Sigmoid colon (tissue), 7 donors: Measurements from ENCODE around the gene SMOC2. TPM values are rescaled to one million over a fixed set of nuclear protein-coding genes. Genes with fewer than 3 reads are reported as not detected.

Experiments used
- DNase-seq: peaks from one replicate; pipeline ENCODE4 v3.0.0-alpha.2; 2019
- H3K27ac ChIP-seq, 4 donors: fragments of 200-600 bp; sonication (generic); one replicate each; pipeline ENCODE4 v1.5.1; 2016 to 2019; ENCODE audit warnings: mild to moderate bottlenecking in 1 of 4
- H3K27me3 ChIP-seq, 3 donors: fragments of 200-600 bp; sonication (generic); one replicate each; pipeline ENCODE4 v1.5.1; 2019; ENCODE audit warnings: mild to moderate bottlenecking in 1 of 3
- H3K36me3 ChIP-seq, 4 donors: fragments of 200-600 bp; sonication (generic); one replicate each; pipeline ENCODE4 v1.5.1; 2016 to 2019
- H3K4me1 ChIP-seq, 4 donors: fragments of 200-600 bp; sonication (generic); one replicate each; pipeline ENCODE4 v1.5.1; 2017 to 2019
- H3K4me3 ChIP-seq, 4 donors: fragments of 200-600 bp; sonication (generic); one replicate each; pipeline ENCODE4 v1.5.1; 2017 to 2019; ENCODE audit warnings: mild to moderate bottlenecking in 2 of 4, moderate library complexity in 1 of 4
- H3K9me3 ChIP-seq, 4 donors: fragments of 200-600 bp in 3 of 4; sonication (generic) in 3 of 4; one replicate each; pipeline versions ENCODE4 v1.5.1 to v1.6.1; 2013 to 2019
- EP300 ChIP-seq, 4 donors: sonication (generic); formaldehyde crosslinking; IDR thresholded peaks; one replicate each; pipeline ENCODE4 v1.6.1; 2017; ENCODE audit warnings: antibody characterized with exemption in 4 of 4
- POLR2A ChIP-seq, 2 donors: fragments of 450-650 bp; IDR thresholded peaks; one replicate each; pipeline ENCODE4 v1.6.1; 2016; ENCODE audit warnings: antibody characterized with exemption in 2 of 2, mild to moderate bottlenecking in 2 of 2, moderate library complexity in 2 of 2
- POLR2AphosphoS5 ChIP-seq, 4 donors: sonication (generic); formaldehyde crosslinking; IDR thresholded peaks; one replicate each; pipeline ENCODE4 v1.6.1; 2017; ENCODE audit warnings: antibody characterized with exemption in 4 of 4
- WGBS, 2 donors: extraction: QIAGEN DNeasy Blood & Tissue Kit; methylation state at CpG; one replicate each; pipeline ENCODE4 v1.1.7; 2013; 5-methylcytosine and 5-hydroxymethylcytosine counted together
- intact Hi-C: fragments of 100-400 bp; cut with DNase I; formaldehyde crosslinking; loops from one replicate; pipeline ENCODE4 v1.15.1; 2023
- polyA plus RNA-seq, 3 donors: library from polyadenylated mRNA; stranded (reverse); fragments of 200-250 nt; gene quantifications; one replicate each; pipeline ENCODE4 v1.2.3, GENCODE V29; 2013
- total RNA-seq, 4 donors: library from RNA; depleted of rRNA; stranded (reverse); fragments of >200 nt; gene quantifications; one replicate each; pipeline ENCODE4 v1.1.0, GENCODE V29; 2016
- TF ChIP-seq, protein P1 (sequence below), 4 experiments: fragments of 450-650 bp in 3 of 4; fragments of 200-600 bp in 1 of 4; IDR thresholded peaks; one replicate each; pipeline ENCODE4 v1.5.1; 2016 to 2019; ENCODE audit warnings: antibody characterized with exemption in 4 of 4, mild to moderate bottlenecking in 3 of 4, moderate library complexity in 2 of 4
- donor health status: healthy with polysubstance abuse.
- donor health status: Bipolar disorder and iron deficiency.
- donor health status: healthy.

The SMOC2 gene
- total and polyA plus RNA-seq, 7 donors, result 4.2 to 130 (median 33.5) TPM

DNA sequence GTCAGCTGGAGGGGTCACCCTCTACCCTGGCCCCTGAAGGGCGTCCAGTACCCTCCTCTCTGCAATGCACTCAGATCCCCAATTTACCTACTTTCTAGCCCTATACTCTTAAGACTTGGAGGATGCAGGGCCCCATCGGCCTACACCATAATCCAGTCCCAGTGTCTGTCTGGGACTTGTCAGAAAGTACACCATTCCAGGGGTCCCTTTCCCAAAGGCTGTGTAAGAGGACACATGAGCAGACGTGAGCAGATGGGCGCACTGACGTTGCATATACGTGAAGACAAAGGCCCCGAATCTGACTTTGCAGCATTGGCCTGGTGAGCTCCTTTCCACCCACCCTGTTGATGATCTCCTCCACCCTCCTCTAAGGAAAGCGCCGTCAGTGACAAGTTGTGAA lies 20.9 kb upstream of the SMOC2 start:
- peaks cover 0 to 6% (median 0%) of the 10 kb centered on the region in 4 donors for H3K4me1 ChIP-seq
- H3K27me3 ChIP-seq, result no peaks in the 10 kb centered on the region
- H3K4me3 ChIP-seq, result no peak overlapping the region
- no peaks in the 10 kb centered on the region for H3K36me3 ChIP-seq
- no peaks in the 10 kb centered on the region for H3K9me3 ChIP-seq
- no peak overlapping the region for H3K27ac ChIP-seq
- 92 to 96% methylated on average over 9 of the region's 9 CpGs for WGBS, 2 donors
- intact Hi-C loops, result no loop called here
- DNase-seq, result no peak
- TF ChIP-seq POLR2A (IDR thresholded peaks at IDR 0.05), result no peak
- TF ChIP-seq EP300 (IDR thresholded peaks at IDR 0.05), result no peak
- TF ChIP-seq, protein P1, sequence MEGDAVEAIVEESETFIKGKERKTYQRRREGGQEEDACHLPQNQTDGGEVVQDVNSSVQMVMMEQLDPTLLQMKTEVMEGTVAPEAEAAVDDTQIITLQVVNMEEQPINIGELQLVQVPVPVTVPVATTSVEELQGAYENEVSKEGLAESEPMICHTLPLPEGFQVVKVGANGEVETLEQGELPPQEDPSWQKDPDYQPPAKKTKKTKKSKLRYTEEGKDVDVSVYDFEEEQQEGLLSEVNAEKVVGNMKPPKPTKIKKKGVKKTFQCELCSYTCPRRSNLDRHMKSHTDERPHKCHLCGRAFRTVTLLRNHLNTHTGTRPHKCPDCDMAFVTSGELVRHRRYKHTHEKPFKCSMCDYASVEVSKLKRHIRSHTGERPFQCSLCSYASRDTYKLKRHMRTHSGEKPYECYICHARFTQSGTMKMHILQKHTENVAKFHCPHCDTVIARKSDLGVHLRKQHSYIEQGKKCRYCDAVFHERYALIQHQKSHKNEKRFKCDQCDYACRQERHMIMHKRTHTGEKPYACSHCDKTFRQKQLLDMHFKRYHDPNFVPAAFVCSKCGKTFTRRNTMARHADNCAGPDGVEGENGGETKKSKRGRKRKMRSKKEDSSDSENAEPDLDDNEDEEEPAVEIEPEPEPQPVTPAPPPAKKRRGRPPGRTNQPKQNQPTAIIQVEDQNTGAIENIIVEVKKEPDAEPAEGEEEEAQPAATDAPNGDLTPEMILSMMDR (IDR thresholded peaks at IDR 0.05), result no peak
- TF ChIP-seq POLR2AphosphoS5 (IDR thresholded peaks at IDR 0.05), result no peak

DNA sequence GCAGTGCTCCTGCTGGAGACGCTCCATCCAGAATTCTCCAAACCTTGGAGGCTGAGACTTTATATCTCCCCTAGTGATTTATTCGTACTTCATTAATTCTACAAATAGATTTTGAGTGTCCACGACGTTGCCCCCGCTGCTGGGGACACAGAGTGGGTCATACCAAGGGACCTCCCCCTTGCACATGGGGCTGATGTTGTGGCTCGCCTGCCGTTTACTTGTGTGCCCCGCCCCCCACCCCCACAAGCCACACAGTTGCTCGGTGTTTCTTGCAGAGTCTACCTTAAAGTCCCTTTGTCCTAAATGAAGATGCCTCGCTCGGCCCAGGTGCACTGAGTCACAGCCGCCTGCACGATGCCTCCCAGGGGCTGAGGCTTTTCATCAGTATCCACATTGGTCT lies 20.3 kb upstream of the SMOC2 start:
- peaks cover 0 to 6% (median 0%) of the 10 kb centered on the region in 4 donors for H3K4me1 ChIP-seq
- TF ChIP-seq POLR2A (IDR thresholded peaks at IDR 0.05), result no peak
- no peak for TF ChIP-seq POLR2AphosphoS5 (IDR thresholded peaks at IDR 0.05)
- no peak overlapping the region for H3K4me3 ChIP-seq
- no peak overlapping the region for H3K27ac ChIP-seq
- intact Hi-C loops, result no loop called here
- H3K36me3 ChIP-seq, result no peaks in the 10 kb centered on the region
- 90 to 93% methylated on average over 13 of the region's 13 CpGs for WGBS, 2 donors
- no peaks in the 10 kb centered on the region for H3K27me3 ChIP-seq
- no peaks in the 10 kb centered on the region for H3K9me3 ChIP-seq
- no peak for DNase-seq

GRCh38 chr6:168427184-168427583 lies 13.8 kb upstream of the SMOC2 start:
- 87 to 91% methylated on average over 8 of the region's 8 CpGs for WGBS, 2 donors

GRCh38 chr6:168428052-168428826 lies 12.7 kb upstream of the SMOC2 start:
- no peaks in the 10 kb centered on the region for H3K4me1 ChIP-seq
- no peak overlapping the region for H3K27ac ChIP-seq
- intact Hi-C loops, result no loop called here
- WGBS, 2 donors, result 31 to 68% methylated on average over 14 of the region's 14 CpGs
- H3K27me3 ChIP-seq, result no peaks in the 10 kb centered on the region
- H3K4me3 ChIP-seq, result no peak overlapping the region
- no peak for DNase-seq
- no peaks in the 10 kb centered on the region for H3K36me3 ChIP-seq
- TF ChIP-seq EP300 (IDR thresholded peaks at IDR 0.05) (no peak), POLR2AphosphoS5 (IDR thresholded peaks at IDR 0.05) (no peak), POLR2A (IDR thresholded peaks at IDR 0.05) (no peak)
- TF ChIP-seq, protein P1 (IDR thresholded peaks at IDR 0.05), result no peak
- no peaks in the 10 kb centered on the region for H3K9me3 ChIP-seq

More at GRCh38 chr6:168427184-168427583, 13.8 kb upstream of the SMOC2 start:
- no peak overlapping the region for H3K27ac ChIP-seq
- H3K4me3 ChIP-seq, result no peak overlapping the region
- no peak for DNase-seq
- no peak for TF ChIP-seq POLR2AphosphoS5 (IDR thresholded peaks at IDR 0.05)
- no peaks in the 10 kb centered on the region for H3K27me3 ChIP-seq
- H3K4me1 ChIP-seq, result no peaks in the 10 kb centered on the region
- no peaks in the 10 kb centered on the region for H3K9me3 ChIP-seq
- H3K36me3 ChIP-seq, result no peaks in the 10 kb centered on the region
- intact Hi-C loops, result no loop called here

DNA sequence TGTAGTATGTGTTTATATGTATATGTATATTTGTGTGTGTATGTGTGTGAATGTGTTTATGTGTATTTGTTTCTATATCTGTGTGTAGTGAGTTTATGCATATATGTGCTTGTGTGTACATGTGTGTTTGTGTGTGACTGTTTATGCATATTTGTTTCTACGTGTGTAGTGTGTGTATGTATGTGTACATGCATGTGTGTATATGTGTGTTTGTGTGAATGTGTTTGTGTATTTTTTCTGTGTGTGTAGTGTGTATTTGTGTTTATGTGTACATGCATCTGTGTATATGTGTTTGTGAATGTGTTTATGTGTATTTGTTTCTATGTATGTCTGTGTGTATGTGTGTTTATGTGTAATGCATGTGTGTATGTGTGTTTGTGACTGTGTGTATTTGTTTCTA lies 12.1 kb upstream of the SMOC2 start:
- no peak for DNase-seq
- H3K27ac ChIP-seq, result no peak overlapping the region
- H3K4me3 ChIP-seq, result no peak overlapping the region
- TF ChIP-seq EP300 (IDR thresholded peaks at IDR 0.05) (no peak), POLR2AphosphoS5 (IDR thresholded peaks at IDR 0.05) (no peak), POLR2A (IDR thresholded peaks at IDR 0.05) (no peak)
- TF ChIP-seq, protein P1 (IDR thresholded peaks at IDR 0.05), result no peak
- H3K4me1 ChIP-seq, result no peaks in the 10 kb centered on the region
- intact Hi-C loops, result no loop called here
- no peaks in the 10 kb centered on the region for H3K36me3 ChIP-seq
- no peaks in the 10 kb centered on the region for H3K27me3 ChIP-seq
- WGBS, 2 donors, result 69 to 86% methylated on average over 1 of the region's 1 CpG
- no peaks in the 10 kb centered on the region for H3K9me3 ChIP-seq

GRCh38 chr6:168432196-168432595 lies 8.8 kb upstream of the SMOC2 start:
- no peaks in the 10 kb centered on the region for H3K9me3 ChIP-seq
- 87 to 91% methylated on average over 9 of the region's 9 CpGs for WGBS, 2 donors
- H3K4me1 ChIP-seq, result no peaks in the 10 kb centered on the region
- intact Hi-C loops, result no loop called here
- H3K27ac ChIP-seq, result no peak overlapping the region
- H3K36me3 ChIP-seq, result no peaks in the 10 kb centered on the region
- no peaks in the 10 kb centered on the region for H3K27me3 ChIP-seq
- no peak for DNase-seq
- no peak overlapping the region for H3K4me3 ChIP-seq
- TF ChIP-seq POLR2A (IDR thresholded peaks at IDR 0.05) (no peak), POLR2AphosphoS5 (IDR thresholded peaks at IDR 0.05) (no peak), EP300 (IDR thresholded peaks at IDR 0.05) (no peak)
- TF ChIP-seq, protein P1 (IDR thresholded peaks at IDR 0.05), result no peak
